ENCODE data around the gene PIK3CD.

DNA sequence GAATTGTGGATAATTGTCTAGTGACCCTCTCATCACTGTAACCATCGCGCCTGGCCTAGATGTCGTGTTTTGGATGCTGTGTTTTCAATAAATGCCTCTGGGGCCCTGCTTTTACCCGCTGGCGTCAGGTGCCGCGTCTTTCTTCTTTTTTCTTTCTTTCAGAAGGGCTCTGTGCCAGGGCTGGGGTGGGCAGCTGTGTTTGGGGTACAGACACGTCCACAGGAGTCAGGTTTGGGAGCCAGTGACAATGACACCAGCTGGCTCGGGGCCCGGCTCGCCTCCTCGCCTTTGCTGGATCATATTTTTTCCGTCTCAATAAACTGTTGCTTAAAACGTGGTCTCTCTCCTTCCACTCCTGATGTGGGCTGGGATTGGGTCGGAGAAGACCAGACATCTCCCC lies 46.7 kb upstream of the PIK3CD start:
- TF ChIP-seq POLR2A (IDR thresholded peaks at IDR 0.05; ENCODE audit: low read depth, low read length) (no peak), MAZ (IDR thresholded peaks at IDR 0.05; ENCODE audit: borderline replicate concordance, low read depth, low read length) (no peak)
- TF ChIP-seq, protein P1, sequence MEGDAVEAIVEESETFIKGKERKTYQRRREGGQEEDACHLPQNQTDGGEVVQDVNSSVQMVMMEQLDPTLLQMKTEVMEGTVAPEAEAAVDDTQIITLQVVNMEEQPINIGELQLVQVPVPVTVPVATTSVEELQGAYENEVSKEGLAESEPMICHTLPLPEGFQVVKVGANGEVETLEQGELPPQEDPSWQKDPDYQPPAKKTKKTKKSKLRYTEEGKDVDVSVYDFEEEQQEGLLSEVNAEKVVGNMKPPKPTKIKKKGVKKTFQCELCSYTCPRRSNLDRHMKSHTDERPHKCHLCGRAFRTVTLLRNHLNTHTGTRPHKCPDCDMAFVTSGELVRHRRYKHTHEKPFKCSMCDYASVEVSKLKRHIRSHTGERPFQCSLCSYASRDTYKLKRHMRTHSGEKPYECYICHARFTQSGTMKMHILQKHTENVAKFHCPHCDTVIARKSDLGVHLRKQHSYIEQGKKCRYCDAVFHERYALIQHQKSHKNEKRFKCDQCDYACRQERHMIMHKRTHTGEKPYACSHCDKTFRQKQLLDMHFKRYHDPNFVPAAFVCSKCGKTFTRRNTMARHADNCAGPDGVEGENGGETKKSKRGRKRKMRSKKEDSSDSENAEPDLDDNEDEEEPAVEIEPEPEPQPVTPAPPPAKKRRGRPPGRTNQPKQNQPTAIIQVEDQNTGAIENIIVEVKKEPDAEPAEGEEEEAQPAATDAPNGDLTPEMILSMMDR (conservative IDR thresholded peaks at IDR 0.05; ENCODE audit: low read depth, low read length) = no peak

Data from IMR-90 (cell line).